Kidney tubule cell (primary cell): ENCODE measurements around the gene SLC6A18.

Experiments
- DNase-seq: peaks from one replicate; pipeline ENCODE4 v3.0.0-alpha.2; 2018; ENCODE audit warnings: low spot score

SLC6A18 gene

GRCh38 chr5:1225081-1225480, at the start of gene SLC6A18:
Gene SLC6A18 (plus strand): TSS chr5:1225381. CDS start chr5:1225478, 97 bp downstream.
- no peak for DNase-seq

- no peak for DNase-seq
Observed at GRCh38 chr5:1175801-1176472, 49.2 kb upstream of the SLC6A18 start.

GRCh38 chr5:1176473-1177391, 48.4 kb upstream of the SLC6A18 start:
- DNase-seq, result no peak

DNA sequence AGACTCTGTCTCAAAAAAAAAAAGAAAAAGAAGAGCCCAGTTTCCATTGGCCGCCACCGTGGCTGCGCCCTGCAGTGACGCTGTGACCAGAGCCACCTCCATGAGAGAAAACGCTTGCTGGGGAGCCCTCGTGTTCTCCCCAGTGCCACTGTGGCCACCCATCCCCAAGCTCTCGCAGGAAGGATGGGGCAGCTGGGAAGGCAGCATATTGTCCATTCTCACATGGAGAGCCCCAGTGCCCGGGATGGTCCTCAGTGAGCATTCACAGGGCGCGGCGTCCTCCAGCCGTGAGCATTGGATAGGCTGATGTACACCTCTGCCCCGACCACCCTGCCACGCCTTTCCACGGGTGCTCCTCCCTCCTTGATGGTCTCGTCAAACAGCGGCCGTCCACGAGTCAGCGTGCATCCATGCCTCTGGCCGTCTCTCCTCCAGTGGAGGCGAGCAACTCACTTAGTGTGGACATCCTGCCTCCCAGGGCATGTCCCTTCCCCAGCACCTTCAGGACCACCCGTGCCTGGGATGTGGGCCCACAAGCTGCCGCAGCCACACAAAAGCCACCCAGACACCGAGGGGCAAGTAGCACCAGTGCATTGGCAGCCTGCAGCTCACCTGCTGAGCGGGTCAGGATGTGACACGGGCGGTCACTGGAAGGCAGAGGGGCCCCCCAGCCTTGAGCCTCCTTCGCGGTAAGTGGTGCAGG, 47.2 kb upstream of the SLC6A18 start:
- DNase-seq, result no peak

- DNase-seq, result no peak
Observed at GRCh38 chr5:1178529-1179382, 46.4 kb upstream of the SLC6A18 start.

- no peak for DNase-seq
Observed at GRCh38 chr5:1179383-1179715, 45.8 kb upstream of the SLC6A18 start.

DNA sequence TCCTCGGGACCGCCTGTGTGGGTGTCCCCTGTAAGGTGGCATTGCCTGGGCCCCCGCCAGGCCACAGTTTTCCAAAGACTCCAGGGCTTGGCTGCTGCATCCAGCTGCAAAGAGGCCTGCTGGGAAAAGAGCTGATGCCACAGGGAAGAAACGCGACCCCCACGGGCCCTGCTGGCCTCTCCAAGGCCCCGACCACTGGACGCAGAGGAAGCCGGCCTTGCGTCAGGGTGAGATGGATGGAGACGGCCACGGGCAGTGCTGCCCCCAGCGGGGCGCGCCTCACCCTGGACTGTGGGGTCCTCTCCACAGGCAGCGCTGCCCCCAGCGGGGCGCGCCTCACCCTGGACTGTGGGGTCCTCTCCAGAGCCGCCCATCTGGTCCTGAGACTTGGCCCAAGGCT, 45.1 kb upstream of the SLC6A18 start:
- no peak for DNase-seq

DNA sequence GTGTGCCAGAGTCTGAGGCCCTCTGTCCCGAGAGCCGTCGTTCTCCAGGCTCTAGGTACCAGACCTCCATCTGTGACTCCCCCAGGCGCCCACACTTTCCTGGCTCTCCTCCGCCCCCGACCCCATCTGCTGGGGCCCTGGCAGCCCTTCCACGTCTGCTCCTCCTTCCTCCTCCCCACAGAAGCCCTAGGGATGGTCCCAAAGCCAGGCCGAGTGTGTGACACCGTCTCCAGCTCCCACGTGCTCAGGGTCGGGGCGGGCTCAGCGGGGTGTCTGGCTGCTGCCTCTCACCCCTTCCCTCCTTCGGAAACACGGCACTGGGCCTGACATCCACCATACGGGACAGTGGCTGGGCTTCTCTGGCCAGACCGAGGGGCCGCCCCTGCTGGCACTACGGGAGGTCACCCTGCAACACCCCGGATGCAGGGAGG, 44.3 kb upstream of the SLC6A18 start:
- no peak for DNase-seq

DNA sequence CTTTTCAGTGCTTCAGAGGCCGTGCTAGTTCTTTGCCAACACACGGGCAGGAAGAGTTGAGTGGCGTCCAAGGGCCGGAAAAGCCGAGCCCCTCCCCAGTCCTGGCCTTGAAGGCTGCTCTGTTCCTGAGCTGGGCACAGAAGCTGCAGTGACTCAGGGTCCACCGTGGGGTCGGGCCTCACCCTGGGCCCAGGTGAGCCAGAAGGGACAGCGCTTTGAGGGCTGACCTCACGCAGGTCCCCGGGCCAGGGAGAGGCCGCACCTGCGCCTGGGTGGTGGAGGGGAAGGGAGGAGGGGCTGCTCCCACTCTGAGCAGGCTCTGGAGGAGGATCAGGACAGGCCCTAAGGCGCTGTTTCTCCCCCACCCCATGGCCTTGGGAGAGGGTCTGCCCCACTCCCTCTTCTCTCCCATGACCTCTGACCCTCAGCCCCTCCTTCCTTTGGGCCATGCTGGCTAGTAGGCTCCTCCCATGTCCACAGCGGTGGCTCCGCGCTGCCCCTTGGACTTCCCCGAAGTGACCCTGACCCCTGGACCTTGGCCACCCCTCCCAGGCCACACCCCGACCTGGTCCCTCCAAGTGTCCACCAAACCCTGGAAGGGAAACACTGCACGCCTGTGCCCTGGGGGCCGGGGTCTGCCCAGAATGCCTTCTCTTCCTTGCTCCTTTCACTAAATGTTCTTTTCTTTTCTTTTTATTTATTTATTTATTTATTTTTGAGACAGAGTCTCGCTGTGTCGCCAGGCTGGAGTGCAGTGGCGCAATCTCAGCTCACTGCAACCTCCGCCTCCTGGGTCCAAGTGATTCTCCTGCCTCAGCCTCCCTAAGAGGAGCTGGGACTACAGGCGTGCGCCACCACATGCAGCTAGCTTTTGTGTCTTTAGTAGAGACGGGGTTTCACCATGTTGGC, 43.5 kb upstream of the SLC6A18 start:
- DNase-seq, result no peak

DNA sequence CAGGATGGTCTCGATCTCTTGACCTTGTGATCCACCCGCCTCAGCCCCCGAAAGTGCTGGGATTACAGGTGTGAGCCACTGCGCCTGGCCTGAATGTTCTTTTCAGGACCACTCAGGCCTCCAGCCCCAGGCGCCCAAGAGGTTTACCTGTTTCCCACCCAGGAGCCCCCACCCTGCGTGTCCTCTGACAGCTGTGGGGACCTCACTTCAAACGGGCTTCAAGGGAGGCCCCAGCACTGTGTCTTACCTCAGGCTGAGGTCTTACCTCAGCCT, 42.9 kb upstream of the SLC6A18 start:
- no peak for DNase-seq

GRCh38 chr5:1182633-1183423, 42.4 kb upstream of the SLC6A18 start:
- no peak for DNase-seq

DNA sequence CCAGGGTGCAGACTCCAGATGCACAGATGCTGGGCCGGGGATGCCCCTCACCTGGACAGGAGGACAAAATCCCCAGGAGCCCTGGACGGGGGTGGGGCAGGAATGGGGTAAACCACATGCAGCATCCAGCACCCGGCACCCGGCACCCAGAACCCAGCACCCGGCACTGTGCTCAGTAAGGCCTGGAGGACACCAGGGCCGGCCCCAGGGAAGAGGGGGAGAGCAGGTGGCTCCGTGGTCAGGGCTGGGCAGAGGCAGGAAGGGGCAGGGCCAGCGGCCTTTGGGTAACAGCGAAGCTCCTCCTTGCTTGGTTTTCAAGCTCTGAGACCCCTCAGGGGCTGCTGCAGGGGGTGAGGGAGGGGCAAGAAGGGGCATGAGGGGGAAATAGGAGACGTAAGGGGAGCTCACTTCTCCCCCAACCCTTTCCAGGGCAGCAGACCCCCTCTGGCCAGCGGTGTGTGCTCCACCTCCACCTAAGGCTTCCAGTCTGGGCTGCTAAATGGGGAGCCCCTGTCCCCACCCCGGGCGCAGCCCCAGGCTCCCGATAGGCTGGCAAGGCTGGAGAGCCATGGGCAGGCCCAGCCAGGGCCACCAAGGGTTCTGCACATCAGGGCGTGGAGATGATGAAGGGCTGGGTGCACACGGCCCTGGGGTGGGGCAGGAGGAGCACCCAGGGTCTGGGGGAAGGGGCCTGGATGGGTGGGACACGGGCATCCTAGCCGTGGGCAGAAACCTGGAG, 41.6 kb upstream of the SLC6A18 start:
- DNase-seq, result no peak

- no peak for DNase-seq
Observed at GRCh38 chr5:1184163-1184470, 41.1 kb upstream of the SLC6A18 start.

DNA sequence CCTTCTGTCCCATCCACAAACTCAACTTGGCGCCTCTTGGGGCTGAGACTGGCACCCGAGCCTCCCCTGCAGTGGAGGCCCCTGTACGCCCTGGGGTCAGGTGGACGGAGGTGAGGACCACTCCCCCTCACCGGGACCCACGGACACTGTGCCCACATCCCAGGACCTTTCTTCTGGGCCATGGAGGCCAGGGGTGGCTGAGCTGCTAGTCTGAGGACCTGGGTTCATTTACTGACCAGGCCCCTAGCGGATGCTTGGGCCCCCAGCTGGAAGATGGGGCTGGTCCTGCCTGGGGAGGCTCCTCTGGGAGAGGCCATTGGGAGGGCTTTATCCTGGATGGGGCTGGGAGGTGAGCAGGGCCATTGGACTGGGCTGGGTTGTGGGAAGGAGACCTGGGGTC, 40.7 kb upstream of the SLC6A18 start:
- no peak for DNase-seq

GRCh38 chr5:1185038-1185627, 40.0 kb upstream of the SLC6A18 start:
- no peak for DNase-seq

- DNase-seq, result no peak
Observed at GRCh38 chr5:1185629-1186350, 39.4 kb upstream of the SLC6A18 start.

GRCh38 chr5:1186351-1187233, 38.6 kb upstream of the SLC6A18 start:
- no peak for DNase-seq
